SK-N-MC (cell line): ENCODE data around the gene TFDP2.

Experiments
- EZH2 ChIP-seq: fragments of 200-600 bp; sonication (generic); IDR thresholded peaks from one replicate; pipeline ENCODE4 v1.6.1; 2017; ENCODE audit warnings: antibody characterized with exemption
- POLR2AphosphoS5 ChIP-seq: IDR thresholded peaks from 2 replicates; pipeline ENCODE4 v1.6.1; 2012; ENCODE audit warnings: mild to moderate bottlenecking, low read depth, low read length, borderline replicate concordance

DNA sequence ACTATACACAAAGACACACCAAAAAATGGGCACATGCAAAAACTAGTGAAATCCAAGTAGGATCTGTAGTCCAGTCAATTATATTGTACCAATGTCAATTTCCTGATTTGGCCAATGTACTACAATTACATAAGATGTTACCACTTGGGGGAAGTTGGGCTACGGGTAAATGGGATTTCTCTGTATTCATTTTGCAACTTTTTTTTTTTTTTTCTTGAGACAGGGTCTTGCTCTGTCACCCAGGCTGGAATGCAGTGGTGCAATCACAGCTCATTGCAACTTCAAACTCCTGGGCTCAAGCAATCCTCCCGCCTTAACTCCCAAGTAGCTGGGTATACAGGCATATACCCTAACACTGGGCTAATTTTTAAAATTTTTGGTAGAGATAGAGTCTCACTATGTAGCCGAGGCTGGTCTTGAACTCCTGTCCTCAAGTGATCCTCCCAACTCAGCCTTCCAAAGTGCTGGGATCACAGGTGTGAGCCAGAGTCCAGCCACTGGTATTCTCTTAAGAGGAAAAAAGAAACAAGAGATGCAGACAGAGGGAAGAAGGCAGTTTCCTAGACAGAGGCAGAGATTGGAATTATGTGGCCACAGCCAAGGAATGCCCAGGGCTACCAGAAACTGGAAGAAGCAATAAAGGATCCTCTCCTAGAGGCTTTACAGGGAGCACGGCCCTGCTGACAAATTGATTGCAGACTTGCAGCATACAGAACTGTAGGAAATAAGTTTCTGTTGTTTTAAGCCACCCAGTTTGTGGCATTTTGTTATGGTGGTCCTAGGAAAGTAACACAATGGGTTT, 33.3 kb downstream of the TFDP2 start:
- no peak for TF ChIP-seq POLR2AphosphoS5
- no peak for TF ChIP-seq EZH2
